ENCODE results near the gene RAPGEF6.

Gene RAPGEF6

GRCh38 chr5:131607418-131607817, 27.6 kb downstream of the RAPGEF6 start:
- no peak for TF ChIP-seq EZH2phosphoT487 (IDR thresholded peaks at IDR 0.05; ENCODE audit: borderline replicate concordance)
- TF ChIP-seq CTCF (conservative IDR thresholded peaks at IDR 0.05; ENCODE audit: low read length): no peak
- Histone ChIP-seq H3K9me2 (replicated peaks; ENCODE audit: low read depth, low read length) (no peaks in the 10 kb centered on the region), H3K4me2 (ENCODE audit: low read depth, low read length, poor library complexity, severe bottlenecking) (no peak overlapping the region), H3K9me3 (ENCODE audit: insufficient read depth, low read depth, low read length) (no peaks in the 10 kb centered on the region), H3K79me2 (ENCODE audit: insufficient read depth, low read length) (peaks cover 76% of the 10 kb centered on the region), H3K4me3 (ENCODE audit: low read length, poor library complexity, severe bottlenecking) (no peak overlapping the region), H3K4me1 (ENCODE audit: insufficient read depth, low read length, poor library complexity, severe bottlenecking) (peaks cover 16% of the 10 kb centered on the region), H3K9ac (ENCODE audit: low read depth, low read length, poor library complexity, severe bottlenecking) (no peak overlapping the region), H3F3A (ENCODE audit: low read depth) (no peaks in the 10 kb centered on the region), H3K36me3 (ENCODE audit: insufficient read depth, low read length) (peaks cover 4% of the 10 kb centered on the region; the same call in 1 of the 2 replicates), H2AFZ (ENCODE audit: low read length) (no peak overlapping the region), H4K20me1 (ENCODE audit: insufficient read depth, low read length, poor library complexity, severe bottlenecking) (peaks cover 17% of the 10 kb centered on the region), H3K27me3 (ENCODE audit: insufficient read depth, low read length, poor library complexity, severe bottlenecking) (no peaks in the 10 kb centered on the region)

- TF ChIP-seq CTCF (conservative IDR thresholded peaks at IDR 0.05; ENCODE audit: low read length): no peak
- TF ChIP-seq EZH2phosphoT487 (IDR thresholded peaks at IDR 0.05; ENCODE audit: borderline replicate concordance): no peak
- Histone ChIP-seq H3K9me2 (replicated peaks; ENCODE audit: low read depth, low read length) (no peaks in the 10 kb centered on the region), H4K20me1 (ENCODE audit: insufficient read depth, low read length, poor library complexity, severe bottlenecking) (peaks cover 17% of the 10 kb centered on the region), H3K79me2 (ENCODE audit: insufficient read depth, low read length) (peaks cover 55% of the 10 kb centered on the region), H3K27me3 (ENCODE audit: insufficient read depth, low read length, poor library complexity, severe bottlenecking) (no peaks in the 10 kb centered on the region), H3K4me1 (ENCODE audit: insufficient read depth, low read length, poor library complexity, severe bottlenecking) (peaks cover 16% of the 10 kb centered on the region), H3K4me2 (ENCODE audit: low read depth, low read length, poor library complexity, severe bottlenecking) (no peak overlapping the region), H3K9ac (ENCODE audit: low read depth, low read length, poor library complexity, severe bottlenecking) (no peak overlapping the region), H2AFZ (ENCODE audit: low read length) (no peak overlapping the region), H3K36me3 (ENCODE audit: insufficient read depth, low read length) (peaks cover 7% of the 10 kb centered on the region; the same call in 1 of the 2 replicates), H3K4me3 (ENCODE audit: low read length, poor library complexity, severe bottlenecking) (no peak overlapping the region), H3K9me3 (ENCODE audit: insufficient read depth, low read depth, low read length) (no peaks in the 10 kb centered on the region), H3F3A (ENCODE audit: low read depth) (no peaks in the 10 kb centered on the region)
Measured at GRCh38 chr5:131605086-131605485, 29.9 kb downstream of the RAPGEF6 start.

- no peaks in the 10 kb centered on the region; the same call in 1 of the 2 replicates for H3K36me3 ChIP-seq (ENCODE audit: insufficient read depth, low read length)
- no peaks in the 10 kb centered on the region for H4K20me1 ChIP-seq (ENCODE audit: insufficient read depth, low read length, poor library complexity, severe bottlenecking)
- H3F3A ChIP-seq (ENCODE audit: low read depth): no peaks in the 10 kb centered on the region
- peak overlapping the region; percentile 34 for H3K4me2 ChIP-seq (ENCODE audit: low read depth, low read length, poor library complexity, severe bottlenecking)
- peaks cover 57% of the 10 kb centered on the region for H3K79me2 ChIP-seq (ENCODE audit: insufficient read depth, low read length)
- no peak for TF ChIP-seq CTCF (conservative IDR thresholded peaks at IDR 0.05; ENCODE audit: low read length)
- no peaks in the 10 kb centered on the region for H3K9me2 ChIP-seq (replicated peaks; ENCODE audit: low read depth, low read length)
- H3K4me3 ChIP-seq (ENCODE audit: low read length, poor library complexity, severe bottlenecking): no peak overlapping the region
- no peaks in the 10 kb centered on the region for H3K4me1 ChIP-seq (ENCODE audit: insufficient read depth, low read length, poor library complexity, severe bottlenecking)
- no peak overlapping the region for H2AFZ ChIP-seq (ENCODE audit: low read length)
- H3K9me3 ChIP-seq (ENCODE audit: insufficient read depth, low read depth, low read length): no peaks in the 10 kb centered on the region
- H3K27me3 ChIP-seq (ENCODE audit: insufficient read depth, low read length, poor library complexity, severe bottlenecking): no peaks in the 10 kb centered on the region
- H3K9ac ChIP-seq (ENCODE audit: low read depth, low read length, poor library complexity, severe bottlenecking): no peak overlapping the region
Measured at GRCh38 chr5:131595088-131596033, 39.7 kb downstream of the RAPGEF6 start.
